ENCODE results near the gene MCTP2. TPM values are rescaled to one million over a fixed set of nuclear protein-coding genes. Genes with fewer than 3 reads are reported as not detected.
A peak's percentile ranks its signal among the peaks of the same experiment; 100 is the strongest.

The MCTP2 gene
- total RNA-seq, 1 donor from 2014 or later, result 35.3 TPM

DNA sequence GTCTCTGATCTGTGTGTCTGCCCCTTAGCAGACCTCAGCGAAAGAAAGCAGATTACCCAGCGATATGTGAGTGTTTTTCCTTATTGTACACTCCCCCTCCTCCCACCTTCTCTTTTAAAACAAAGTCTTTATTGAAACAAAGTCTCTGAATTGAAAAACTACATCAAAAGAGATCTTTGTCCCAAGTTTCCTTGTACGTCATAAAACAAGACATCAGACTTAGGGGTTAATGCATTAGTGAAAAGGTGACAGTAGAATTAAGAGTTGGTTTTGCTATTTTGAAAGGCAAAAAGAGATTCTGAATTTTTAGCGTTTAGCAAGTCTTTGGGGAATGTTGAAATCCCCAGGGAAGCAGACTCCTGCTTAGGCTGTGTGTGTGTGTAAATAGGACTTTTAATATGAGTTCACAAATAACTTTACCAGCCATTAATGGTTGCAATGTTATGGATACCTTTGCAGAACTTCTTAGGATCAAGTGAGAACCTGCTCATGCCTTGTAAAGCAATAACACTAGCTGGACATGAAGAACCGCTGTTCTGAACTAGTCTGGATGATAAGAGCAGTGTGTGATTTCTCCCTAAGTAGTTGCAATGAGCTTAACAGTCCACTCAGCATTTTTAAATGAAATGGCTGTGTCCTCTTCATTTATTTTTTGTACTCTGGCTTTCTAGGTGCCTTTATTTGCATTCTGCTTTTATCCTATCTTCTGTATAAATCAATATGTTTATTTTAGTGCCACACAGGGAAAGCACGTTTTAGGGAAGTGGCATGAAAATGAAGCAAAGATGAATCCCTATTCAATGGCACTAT is 136.6 kb downstream of the MCTP2 start:
- no peak for DNase-seq
- Histone ChIP-seq H3K4me3 (no peak overlapping the region), H3K27ac (peak overlapping the region; percentile 12), H3K36me3 (peaks cover 18% of the 10 kb centered on the region), H3K27me3 (no peaks in the 10 kb centered on the region), H3K9me3 (no peaks in the 10 kb centered on the region), H3K4me1 (no peaks in the 10 kb centered on the region)
- intact Hi-C loops (cut with DNase I), result no loop called here
- no peak for ATAC-seq
- TF ChIP-seq, protein P1, sequence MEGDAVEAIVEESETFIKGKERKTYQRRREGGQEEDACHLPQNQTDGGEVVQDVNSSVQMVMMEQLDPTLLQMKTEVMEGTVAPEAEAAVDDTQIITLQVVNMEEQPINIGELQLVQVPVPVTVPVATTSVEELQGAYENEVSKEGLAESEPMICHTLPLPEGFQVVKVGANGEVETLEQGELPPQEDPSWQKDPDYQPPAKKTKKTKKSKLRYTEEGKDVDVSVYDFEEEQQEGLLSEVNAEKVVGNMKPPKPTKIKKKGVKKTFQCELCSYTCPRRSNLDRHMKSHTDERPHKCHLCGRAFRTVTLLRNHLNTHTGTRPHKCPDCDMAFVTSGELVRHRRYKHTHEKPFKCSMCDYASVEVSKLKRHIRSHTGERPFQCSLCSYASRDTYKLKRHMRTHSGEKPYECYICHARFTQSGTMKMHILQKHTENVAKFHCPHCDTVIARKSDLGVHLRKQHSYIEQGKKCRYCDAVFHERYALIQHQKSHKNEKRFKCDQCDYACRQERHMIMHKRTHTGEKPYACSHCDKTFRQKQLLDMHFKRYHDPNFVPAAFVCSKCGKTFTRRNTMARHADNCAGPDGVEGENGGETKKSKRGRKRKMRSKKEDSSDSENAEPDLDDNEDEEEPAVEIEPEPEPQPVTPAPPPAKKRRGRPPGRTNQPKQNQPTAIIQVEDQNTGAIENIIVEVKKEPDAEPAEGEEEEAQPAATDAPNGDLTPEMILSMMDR (IDR thresholded peaks at IDR 0.05), result no peak

DNA sequence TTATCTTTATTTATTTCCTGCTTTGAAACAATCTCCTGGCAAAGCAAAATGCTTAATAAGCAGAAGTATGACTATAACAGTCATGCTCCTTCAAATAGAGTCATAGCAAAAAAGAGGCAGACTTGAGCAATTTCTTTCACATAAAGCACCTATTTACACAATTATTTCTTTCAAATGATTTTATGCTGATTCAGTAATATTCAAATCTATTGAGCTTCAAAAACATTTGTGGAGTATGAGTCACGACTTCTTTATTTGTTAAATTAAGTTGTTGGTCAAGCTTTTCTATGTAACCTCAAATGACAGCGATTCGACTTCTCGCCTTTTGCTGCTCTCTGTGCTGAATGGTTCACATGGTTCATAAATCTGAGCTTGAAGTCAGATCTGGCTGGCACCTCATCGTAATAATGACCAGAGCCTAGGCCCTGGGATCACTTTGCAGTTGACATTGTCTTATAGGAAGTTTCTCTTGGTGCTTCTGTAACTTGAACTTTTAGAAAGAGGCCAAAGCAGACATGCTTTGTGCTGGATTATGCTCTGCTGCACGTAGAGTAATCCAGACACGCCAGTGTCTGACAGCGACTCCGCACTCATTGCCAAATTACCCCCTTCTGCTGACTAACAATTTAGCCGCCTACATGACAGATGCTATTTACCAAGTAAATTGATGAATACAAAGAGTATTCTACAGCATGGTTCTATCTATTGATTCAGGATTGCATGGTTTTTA is 139.0 kb downstream of the MCTP2 start:
- TF ChIP-seq, protein P1 (IDR thresholded peaks at IDR 0.05), result no peak
- peak overlapping the region; percentile 47 for H3K27ac ChIP-seq
- H3K27me3 ChIP-seq, result no peaks in the 10 kb centered on the region
- H3K9me3 ChIP-seq, result no peaks in the 10 kb centered on the region
- H3K4me3 ChIP-seq, result no peak overlapping the region
- peaks cover 18% of the 10 kb centered on the region for H3K36me3 ChIP-seq
- ATAC-seq, result peak; percentile 43
- intact Hi-C loops (cut with DNase I), result no loop called here
- no peak for DNase-seq
- no peaks in the 10 kb centered on the region for H3K4me1 ChIP-seq

DNA sequence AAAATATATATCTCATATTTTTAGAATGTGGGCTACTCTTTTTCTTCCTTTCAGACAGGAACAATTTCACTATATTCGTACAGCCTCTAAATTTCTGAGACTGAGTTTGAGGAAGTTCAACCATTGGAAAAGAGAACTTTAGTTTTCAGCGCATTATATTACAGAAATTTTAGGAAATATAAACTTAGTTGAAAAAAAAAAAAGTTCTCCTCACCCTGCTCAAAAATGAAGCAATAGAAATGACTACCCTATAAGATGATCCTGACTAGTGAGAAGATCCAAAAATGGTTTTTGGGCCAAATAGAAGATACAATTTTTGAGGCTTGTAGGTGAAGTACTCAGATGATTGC is 139.6 kb downstream of the MCTP2 start:
- Histone ChIP-seq H3K9me3 (no peaks in the 10 kb centered on the region), H3K36me3 (peaks cover 19% of the 10 kb centered on the region), H3K27me3 (no peaks in the 10 kb centered on the region), H3K4me1 (no peaks in the 10 kb centered on the region), H3K4me3 (no peak overlapping the region), H3K27ac (no peak overlapping the region)
- DNase-seq (no peak), ATAC-seq (no peak)
- TF ChIP-seq, protein P1 (IDR thresholded peaks at IDR 0.05), result no peak
- intact Hi-C loops (cut with DNase I), result no loop called here

DNA sequence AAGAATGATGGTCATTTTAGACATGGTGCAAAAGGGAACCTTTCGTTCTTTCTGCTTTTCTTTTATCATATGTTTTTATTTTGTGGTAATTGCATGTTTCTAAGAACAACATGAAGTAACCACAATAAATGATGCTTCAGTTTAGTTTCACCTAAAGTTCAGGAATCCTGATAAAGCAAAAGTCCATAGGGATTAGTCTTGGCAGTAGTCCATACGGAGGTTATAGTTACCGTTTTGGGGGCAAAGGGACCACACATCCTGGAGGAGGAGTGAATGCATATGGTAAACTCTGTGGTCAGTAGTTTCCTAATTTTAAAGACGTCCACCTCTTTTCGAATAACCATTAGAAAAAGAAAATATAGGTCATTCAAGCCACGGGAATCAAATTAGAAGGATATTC is 141.5 kb downstream of the MCTP2 start:
- no peak overlapping the region for H3K4me3 ChIP-seq
- ATAC-seq, result no peak
- no peak for DNase-seq
- no peaks in the 10 kb centered on the region for H3K27me3 ChIP-seq
- TF ChIP-seq, protein P1 (IDR thresholded peaks at IDR 0.05), result no peak
- no peaks in the 10 kb centered on the region for H3K9me3 ChIP-seq
- no peak overlapping the region for H3K27ac ChIP-seq
- peaks cover 30% of the 10 kb centered on the region for H3K36me3 ChIP-seq
- no peaks in the 10 kb centered on the region for H3K4me1 ChIP-seq
- intact Hi-C loops (cut with DNase I), result no loop called here

DNA sequence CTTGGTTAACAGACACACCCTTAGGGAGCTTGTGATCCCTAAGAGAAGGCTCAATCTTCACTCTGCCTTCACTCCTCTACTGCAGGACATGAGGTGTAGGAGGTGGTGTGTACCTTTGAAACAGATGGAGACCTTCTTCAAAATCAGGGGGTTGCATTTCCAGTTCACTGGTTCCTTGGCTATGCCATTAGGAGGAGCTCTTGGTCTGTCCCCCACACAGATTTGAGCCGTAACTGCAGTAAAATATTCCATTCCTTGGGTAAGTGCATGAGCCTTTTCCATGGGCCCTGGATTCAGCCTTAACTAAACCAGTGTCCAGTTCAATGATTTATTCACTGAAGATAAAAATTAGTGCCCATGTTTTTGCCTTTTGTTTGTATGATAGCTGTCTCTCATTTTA is 144.6 kb downstream of the MCTP2 start:
- no peak overlapping the region for H3K4me3 ChIP-seq
- H3K27ac ChIP-seq, result no peak overlapping the region
- DNase-seq, result no peak
- TF ChIP-seq, protein P1 (IDR thresholded peaks at IDR 0.05), result peak; percentile 40
- no peaks in the 10 kb centered on the region for H3K9me3 ChIP-seq
- intact Hi-C loops (cut with DNase I), result no loop called here
- ATAC-seq, result no peak
- H3K4me1 ChIP-seq, result no peaks in the 10 kb centered on the region
- H3K27me3 ChIP-seq, result no peaks in the 10 kb centered on the region
- peaks cover 30% of the 10 kb centered on the region for H3K36me3 ChIP-seq
